K562 (cell line): Measurements from ENCODE around the gene TESK2. TPM values are rescaled to one million over a fixed set of nuclear protein-coding genes. Genes with fewer than 3 reads are reported as not detected.

Experiments
- ATAC-seq: fragments of 200-7000 bp; cut with Tn5 transposase; 3 replicates; pipeline ENCODE4 v1.9.1; 2020; ENCODE audit warnings: moderate library complexity
- BruUV-seq: library from RNA; stranded (reverse); fragments of 400-500 nt; replicated peaks from 2 replicates; lab custom pipeline; 2021; lab: Mats Ljungman, UMichigan
- CTCF ChIA-PET: fragments of 300-600 bp; formaldehyde crosslinking; extraction: SDS; loops from one replicate; lab custom pipeline; 2021; ENCODE audit warnings: low intra/inter-chr PET ratio; lab: Yijun Ruan, JAX
- POLR2A ChIA-PET: fragments of 300-600, 350-650 bp; sonication (Branson Sonifier 250); formaldehyde crosslinking; extraction: SDS; loops from one replicate; lab custom pipeline; 2021; ENCODE audit warnings: antibody characterized with exemption, inconsistent platforms; lab: Yijun Ruan, JAX
- DNase-seq, 4 experiments: peaks; one replicate each; pipeline versions ENCODE4 v3.0.0 to v3.0.0-alpha.2; 2011 to 2018; ENCODE audit warnings: low spot score in 3 of 4, mixed read lengths in 3 of 4; ENCODE audit errors: extremely low read depth in 1 of 4
- FAIRE-seq: peaks from 2 replicates; lab custom pipeline; 2011; peaks lifted over from hg19 to GRCh38; lab: Jason Lieb, UNC
- H2AFZ ChIP-seq: 2 replicates; pipeline ENCODE4 v1.6.0; 2011; ENCODE audit warnings: low read depth, low read length, control low read depth, inconsistent platforms
- H3K27ac ChIP-seq: fragments of 200-600 bp; 3 replicates; pipeline ENCODE4 v1.8.0; 2011; ENCODE audit warnings: low read depth, mild to moderate bottlenecking, control low read depth, inconsistent platforms, low read length, moderate library complexity, mixed read lengths; ENCODE audit errors: extremely low read depth
- H3K27me3 ChIP-seq, 2 experiments: fragments of 300-600 bp in 1 of 2; 2 replicates in 1 of 2; 3 replicates in 1 of 2; pipeline versions ENCODE4 v1.6.0 to v1.8.0; 2011; ENCODE audit warnings: inconsistent platforms in 2 of 2, low read length in 2 of 2, mild to moderate bottlenecking in 1 of 2, mixed read lengths in 1 of 2, moderate library complexity in 1 of 2; ENCODE audit not compliant: control insufficient read depth in 2 of 2, insufficient read depth in 2 of 2
- H3K36me3 ChIP-seq: fragments of 300-600 bp; 3 replicates; pipeline ENCODE4 v1.8.0; 2011; ENCODE audit warnings: mild to moderate bottlenecking, low read length, inconsistent platforms; ENCODE audit not compliant: control insufficient read depth, insufficient read depth
- H3K4me1 ChIP-seq, 2 experiments: fragments of 200-600 bp in 1 of 2; replicated peaks in 1 of 2; 2 replicates in 1 of 2; 3 replicates in 1 of 2; pipeline versions ENCODE4 v1.5.1 to v1.8.0; 2011; ENCODE audit warnings: inconsistent platforms in 2 of 2, low read length in 2 of 2, mild to moderate bottlenecking in 1 of 2, mixed read lengths in 1 of 2, moderate library complexity in 1 of 2; ENCODE audit not compliant: control insufficient read depth in 2 of 2, insufficient read depth in 2 of 2
- H3K4me2 ChIP-seq: 2 replicates; pipeline ENCODE4 v1.6.1; 2011; ENCODE audit warnings: low read length, control low read depth, inconsistent platforms, mixed read lengths; ENCODE audit not compliant: insufficient read depth
- H3K4me3 ChIP-seq: fragments of 200-600 bp; sonication (generic), shearing (Covaris generic); 2 replicates; pipeline ENCODE4 v1.5.1; 2016; ENCODE audit warnings: control low read depth, inconsistent platforms
- H3K79me2 ChIP-seq: fragments of 200-600 bp; 3 replicates; pipeline ENCODE4 v1.8.0; 2011; ENCODE audit warnings: low read length, inconsistent platforms; ENCODE audit not compliant: control insufficient read depth, insufficient read depth
- H3K9ac ChIP-seq, 2 experiments: 2 replicates each; pipeline versions ENCODE4 v1.6.0 to v1.6.1; 2011; ENCODE audit warnings: low read depth in 2 of 2, low read length in 2 of 2, control low read depth in 1 of 2, inconsistent platforms in 1 of 2, mild to moderate bottlenecking in 1 of 2, mixed read lengths in 1 of 2; ENCODE audit not compliant: insufficient read depth in 1 of 2
- H3K9me1 ChIP-seq: one replicate; pipeline ENCODE4 v1.6.0; 2011; ENCODE audit warnings: inconsistent platforms, mild to moderate bottlenecking, low read length, moderate library complexity; ENCODE audit not compliant: control insufficient read depth, insufficient read depth
- H3K9me3 ChIP-seq: replicated peaks from 2 replicates; pipeline ENCODE4 v1.5.1; 2011; ENCODE audit warnings: low read depth, low read length, inconsistent platforms; ENCODE audit not compliant: control insufficient read depth, insufficient read depth
- H4K20me1 ChIP-seq: replicated peaks from 2 replicates; pipeline ENCODE4 v1.6.1; 2011; ENCODE audit warnings: low read length, inconsistent platforms, mixed read lengths; ENCODE audit not compliant: control insufficient read depth, insufficient read depth
- CREB3 ChIP-seq: fragments of 450-650 bp; conservative IDR thresholded peaks from 2 replicates; pipeline ENCODE4 v1.6.1; 2016; ENCODE audit warnings: missing genetic modification characterization, low read depth, mild to moderate bottlenecking, missing compliant biosample characterization, moderate library complexity
- CTBP1 ChIP-seq: fragments of 450-650 bp; IDR thresholded peaks from 2 replicates; pipeline ENCODE4 v1.6.1; 2016; ENCODE audit warnings: borderline replicate concordance
- ELK3 ChIP-seq: fragments of 450-650 bp; formaldehyde crosslinking; IDR thresholded peaks from 2 replicates; pipeline ENCODE4 v1.4.0; 2020; ENCODE audit warnings: mild to moderate bottlenecking
- EZH2 ChIP-seq: IDR thresholded peaks from 2 replicates; pipeline ENCODE4 v1.6.1; 2012; ENCODE audit warnings: low read depth, mild to moderate bottlenecking, inconsistent platforms, low read length, borderline replicate concordance
- PCBP1 ChIP-seq: fragments of 200-400 bp; formaldehyde crosslinking; IDR thresholded peaks from 2 replicates; pipeline ENCODE4 v1.6.1; 2018; ENCODE audit warnings: mild to moderate bottlenecking, low read depth, low read length; ENCODE audit not compliant: poor library complexity, severe bottlenecking
- SP1 ChIP-seq: sonication (generic); formaldehyde crosslinking; IDR thresholded peaks from 2 replicates; pipeline ENCODE4 v1.8.1; 2022; ENCODE audit warnings: mild to moderate bottlenecking, missing genetic modification reagents
- U2AF1 ChIP-seq: fragments of 200-400 bp; formaldehyde crosslinking; optimal IDR thresholded peaks from 2 replicates; pipeline ENCODE3; 2017; ENCODE audit warnings: mild to moderate bottlenecking, low read depth, low read length, moderate library complexity
- ZNF696 ChIP-seq: fragments of 250-450 bp; sonication (Bioruptor Pico); conservative IDR thresholded peaks from 2 replicates; pipeline ENCODE4 v1.4.0; 2020; ENCODE audit warnings: mild to moderate bottlenecking, moderate library complexity
- WGBS: fragments of 100-300 bp; shearing (Covaris generic); methylation state at CpG from one replicate; pipeline ENCODE4 v1.1.6; 2016; ENCODE audit warnings: low coverage, mixed read lengths; ENCODE audit not compliant: insufficient coverage; ENCODE audit errors: missing lambda C conversion rate; 5-methylcytosine and 5-hydroxymethylcytosine counted together
- in situ Hi-C: fragments of 300-500 bp; cut with MboI; formaldehyde crosslinking; loops from 4 replicates; pipeline ENCODE4 v1.15.0; 2018; ENCODE audit warnings: inconsistent platforms, mixed read lengths
- intact Hi-C: fragments of 100-400 bp; cut with micrococcal nuclease; formaldehyde crosslinking; loops from 2 replicates; pipeline ENCODE4 v1.14.2; 2022
- polyA plus RNA-seq, 8 experiments: library from polyadenylated mRNA; depleted of rRNA in 4 of 8; stranded (reverse) in 5 of 8; unstranded in 3 of 8; fragments of >200 nt; fragmentation: Nextera tagmentation in 2 of 8; fragmentation: Illumina TruSeq in 1 of 8; extraction: Ambion mirVana in 2 of 8; extraction: Trizol in 1 of 8; gene quantifications; 2 replicates each; pipeline versions ENCODE4 v1.2.1 to v1.2.3, GENCODE V29; 2011 to 2014; ENCODE audit warnings: inconsistent platforms in 1 of 8, missing spikeins in 1 of 8
- total RNA-seq, 7 experiments: library from RNA; depleted of rRNA in 6 of 7; stranded (reverse); fragments of >200 nt in 6 of 7; fragmentation: Illumina TruSeq in 2 of 7; extraction: Trizol in 2 of 7; gene quantifications; 2 replicates each; pipeline versions ENCODE4 v1.2.1 to v1.2.3, GENCODE V29; 2011 to 2021; ENCODE audit warnings: low replicate concordance in 1 of 7

The TESK2 gene
- total and polyA plus RNA-seq, 9 of the 15 experiments (the other 6 are each of a cell fraction or from before 2014, with no cell fraction given): 1.6 to 5.3 (median 3.7) TPM

GRCh38 chr1:45365051-45365450, 125.9 kb downstream of the TESK2 start:
- no peak overlapping the region for H3K4me2 ChIP-seq
- BruUV-seq: no TSS peak

More at GRCh38 chr1:45365051-45365450, 125.9 kb downstream of the TESK2 start:
- no peaks in the 10 kb centered on the region for H3K36me3 ChIP-seq
- ATAC-seq: no peak
- H4K20me1 ChIP-seq: no peaks in the 10 kb centered on the region
- peaks cover 0 to 3% of the 10 kb centered on the region in 2 experiments; a peak in 1 of 5 replicates for H3K4me1 ChIP-seq
- no peak overlapping the region for H3K27ac ChIP-seq
- H2AFZ ChIP-seq: no peak overlapping the region
- CTCF ChIA-PET: no interaction called here
- no peaks in the 10 kb centered on the region for H3K9me3 ChIP-seq
- intact Hi-C loops: no loop called here
- H3K9me1 ChIP-seq: no peaks in the 10 kb centered on the region
- no peak for FAIRE-seq
- no peaks in the 10 kb centered on the region for H3K27me3 ChIP-seq
- no peak overlapping the region for H3K9ac ChIP-seq
- no peak overlapping the region for H3K4me3 ChIP-seq
- 49% methylated on average over 6 of the region's 6 CpGs for WGBS
- in situ Hi-C loops: no loop called here
- no peak for TF ChIP-seq U2AF1
- TF ChIP-seq CTBP1: no peak
- no peak for TF ChIP-seq EZH2
- no peak for TF ChIP-seq SP1 (CRISPR knock-in tag)
- TF ChIP-seq ZNF696 (CRISPR knock-in tag): no peak
- no peak for TF ChIP-seq PCBP1
- no peak for TF ChIP-seq ELK3 (CRISPR knock-in tag)
- TF ChIP-seq CREB3 (tag): no peak
- TF ChIP-seq, all 486 proteins: peak for 0
- POLR2A ChIA-PET: interaction anchor here (0.6 to 2.4 kb wide), 9 partner anchors 9 to 156 kb away, joined by 3 to 7 read pairs (median 3); partner anchors contain the start of genes PRDX1 and TESK2
- DNase-seq: no peak
- no peaks in the 10 kb centered on the region for H3K79me2 ChIP-seq
